Stimulated activated CD4-positive, alpha-beta T cell treated with anti-CD3 and anti-CD28 coated beads, Interleukin-1b, Interleukin-23, amount 100 ng/mL, for 4 hours (primary cell): ENCODE data around the gene CD200.
"Not testable (repeated sequence)": the region's sequence is repeated elsewhere in the genome, so short reads cannot be mapped to it uniquely, and the experiment has no call there.

ENCODE experiments used
- DNase-seq, 2 donors: peaks; one replicate each; pipeline ENCODE4 v3.0.0-alpha.2; 2020; ENCODE audit warnings: low read depth in 2 of 2

Gene CD200

DNA sequence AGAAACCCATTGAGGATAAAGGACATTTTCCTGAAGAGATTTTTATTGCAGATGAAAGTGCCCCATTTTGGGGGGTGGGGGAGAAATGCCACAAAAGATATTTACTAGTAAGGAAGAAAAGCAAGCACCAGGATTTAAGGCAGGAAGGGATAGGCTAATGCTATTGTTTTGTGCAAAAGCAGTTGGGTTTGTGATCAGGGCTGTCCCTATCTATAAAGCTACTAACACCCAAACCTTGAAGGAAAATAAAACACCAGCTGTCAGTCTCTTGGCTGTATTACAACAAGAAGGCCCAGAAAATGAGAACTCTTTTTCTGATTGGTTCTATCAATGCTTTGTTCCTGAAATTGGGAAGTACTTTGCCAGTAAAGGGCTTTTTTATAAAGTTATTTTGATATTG is 56.0 kb downstream of the CD200 start:
- DNase-seq: no peak

DNA sequence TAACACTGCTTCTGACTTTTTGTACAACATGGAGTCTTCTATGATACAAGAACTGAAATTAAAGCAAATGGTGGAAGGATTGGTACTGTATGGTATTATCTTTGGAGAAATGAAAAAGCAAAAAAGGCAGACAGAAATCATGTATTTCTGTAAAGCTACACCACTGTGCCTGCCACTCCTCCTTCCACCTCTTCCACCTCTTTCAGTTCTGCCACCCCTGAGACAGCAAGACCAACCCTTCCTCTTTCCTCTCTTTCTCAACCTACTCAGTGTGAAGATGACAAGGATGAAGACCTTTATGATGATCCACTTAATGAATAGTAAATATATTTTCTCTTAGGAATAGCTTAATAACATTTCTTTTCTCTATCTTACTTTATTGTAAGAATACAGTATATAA is 57.0 kb downstream of the CD200 start:
- no peak for DNase-seq

DNA sequence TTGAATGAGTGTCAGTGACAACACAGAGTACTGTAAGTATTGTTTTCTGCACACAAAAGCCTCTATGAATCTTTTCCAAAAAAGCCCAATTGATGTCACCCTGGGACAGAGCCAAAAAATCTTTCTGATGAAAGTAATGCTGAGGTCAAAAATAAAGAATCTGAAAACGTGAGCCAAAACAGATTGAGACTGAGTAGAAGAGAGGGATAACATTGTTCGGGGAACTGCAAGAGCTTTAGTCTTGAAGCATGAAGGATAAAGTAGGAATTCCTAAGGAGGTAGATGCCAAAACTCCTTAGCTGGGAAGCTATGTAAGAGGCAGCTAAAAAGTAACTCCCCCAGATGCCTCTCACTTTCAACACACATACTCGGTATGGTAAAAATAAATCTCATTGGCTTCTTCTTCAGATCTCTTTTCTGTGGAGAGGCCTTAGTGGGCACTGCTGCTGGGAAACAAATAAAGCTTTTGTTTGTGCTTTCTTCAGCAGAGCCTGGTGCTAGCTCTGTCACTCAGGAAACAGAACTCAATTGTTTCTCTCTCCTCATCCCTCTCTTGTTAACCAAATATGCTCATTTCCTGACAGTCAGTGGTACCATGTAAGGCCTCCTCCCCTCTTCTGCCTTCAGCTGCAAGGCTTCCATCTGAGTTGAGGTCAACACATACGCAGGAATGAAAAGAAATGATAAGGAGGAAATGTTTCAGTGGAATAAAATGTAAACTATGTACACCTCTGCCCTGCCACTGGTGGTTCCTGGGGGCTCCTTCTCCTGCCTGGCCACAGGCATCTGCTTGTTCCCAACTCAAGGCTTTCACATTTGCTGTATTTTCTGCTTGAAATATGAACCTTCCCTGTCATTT is 58.1 kb downstream of the CD200 start:
- no peak for DNase-seq

DNA sequence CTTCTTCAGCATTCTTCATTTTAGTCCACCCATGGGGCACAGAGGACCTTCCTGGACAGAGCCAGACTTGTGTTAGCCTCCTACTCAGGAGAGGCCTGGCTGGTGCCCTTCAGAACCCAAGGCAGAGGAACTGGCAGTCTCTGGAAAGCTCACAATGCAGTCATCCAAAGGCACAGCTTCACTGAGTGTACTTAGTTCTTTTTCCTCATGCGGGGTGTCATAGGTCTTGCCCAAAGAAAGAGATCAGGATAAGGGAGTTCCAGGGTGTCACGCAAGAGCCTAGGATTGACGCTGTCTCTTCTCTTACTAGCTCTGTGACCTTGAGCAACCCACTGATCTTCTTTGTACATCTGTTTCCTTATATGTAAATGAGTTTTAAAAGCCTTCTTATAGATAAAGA is 58.7 kb downstream of the CD200 start:
- no peak for DNase-seq

DNA sequence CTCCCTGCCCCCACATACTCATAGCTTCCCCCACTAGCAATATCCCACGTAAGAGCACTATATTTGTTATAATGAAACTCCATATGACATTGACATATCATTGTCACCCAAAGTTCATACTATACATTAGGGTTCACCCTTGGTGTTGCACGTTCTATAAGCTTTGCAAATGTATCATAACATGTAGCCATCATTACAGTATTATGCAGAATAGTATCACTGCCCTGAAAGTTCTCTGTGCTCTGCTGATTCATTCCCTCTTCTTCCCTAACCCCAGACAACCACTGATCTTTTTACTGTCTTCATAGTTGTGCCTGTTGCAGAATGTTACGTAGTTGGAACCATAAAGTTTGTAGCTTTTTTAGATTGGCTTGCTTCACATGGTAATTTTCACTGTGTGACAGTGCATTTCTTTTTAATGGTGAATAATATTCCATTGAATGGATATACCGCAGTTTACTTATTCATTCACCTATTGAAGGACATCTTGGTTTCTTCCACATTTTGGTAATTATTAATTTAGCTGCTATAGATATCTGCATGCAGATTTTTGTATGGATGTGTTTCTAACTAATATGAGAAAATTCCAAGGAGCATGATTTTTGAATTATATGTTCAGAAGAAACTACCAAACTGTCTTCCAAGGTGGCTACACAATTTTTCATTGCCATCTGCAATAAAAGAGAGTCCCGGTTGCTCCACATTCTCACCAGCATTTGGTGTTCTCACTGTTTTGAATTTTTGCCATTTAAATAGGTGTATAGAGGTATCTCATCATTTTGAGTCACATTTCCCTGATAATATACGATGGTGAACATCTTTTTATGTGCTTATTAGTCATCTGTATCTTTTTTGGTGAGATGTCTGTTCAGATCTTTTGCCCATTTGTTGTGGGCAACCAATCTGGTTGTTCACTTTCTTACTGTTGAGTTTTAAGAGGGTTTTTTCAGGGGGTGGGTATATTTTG is 59.7 kb downstream of the CD200 start:
- no peak for DNase-seq

DNA sequence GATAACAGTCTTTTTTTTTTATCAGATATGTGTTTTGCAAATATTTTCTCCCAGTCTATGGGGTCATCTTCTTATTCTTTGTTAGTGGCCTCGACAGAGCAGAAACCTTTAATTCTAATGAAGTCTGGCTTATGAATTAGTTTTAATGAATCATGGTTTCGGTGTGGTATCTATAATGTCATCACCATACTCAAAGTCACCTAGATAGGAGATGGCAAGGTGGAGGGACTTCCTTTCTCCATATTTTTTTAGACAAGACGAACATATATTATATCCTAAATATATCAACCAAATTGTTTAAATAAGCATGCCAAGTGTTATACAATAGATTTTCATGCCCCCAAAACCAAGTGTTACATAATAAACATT is 60.4 kb downstream of the CD200 start:
- DNase-seq: no peak

DNA sequence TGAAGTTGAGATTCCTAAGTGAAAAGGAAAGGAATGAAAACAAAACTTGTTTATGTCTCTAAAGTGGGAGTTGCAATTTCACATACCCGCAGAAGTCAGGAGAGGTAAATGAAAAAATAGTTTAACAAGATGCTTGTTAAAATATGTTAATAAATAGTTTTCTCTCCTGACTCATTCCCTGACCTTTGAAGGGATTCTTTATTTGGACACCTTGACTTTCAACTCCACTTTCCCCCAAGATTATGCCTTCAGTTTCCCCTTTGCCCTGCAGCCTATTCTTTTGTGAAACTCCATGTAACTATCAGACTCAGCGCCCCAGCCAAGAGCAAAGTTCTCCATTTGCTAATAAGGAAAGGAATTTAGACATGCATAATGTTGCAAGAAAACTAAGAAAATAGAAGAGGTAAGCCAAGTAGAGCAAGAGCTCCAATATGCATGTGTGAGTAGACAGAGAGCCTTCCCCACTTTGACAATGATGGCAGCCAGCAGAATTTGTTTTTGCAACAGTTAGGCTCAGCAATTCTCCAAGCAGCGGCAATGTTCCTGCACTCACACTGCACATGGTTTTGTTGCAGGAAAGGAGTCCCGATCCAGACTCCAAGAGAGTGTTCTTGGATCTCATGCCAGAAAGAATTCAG is 61.2 kb downstream of the CD200 start:
- no peak for DNase-seq

DNA sequence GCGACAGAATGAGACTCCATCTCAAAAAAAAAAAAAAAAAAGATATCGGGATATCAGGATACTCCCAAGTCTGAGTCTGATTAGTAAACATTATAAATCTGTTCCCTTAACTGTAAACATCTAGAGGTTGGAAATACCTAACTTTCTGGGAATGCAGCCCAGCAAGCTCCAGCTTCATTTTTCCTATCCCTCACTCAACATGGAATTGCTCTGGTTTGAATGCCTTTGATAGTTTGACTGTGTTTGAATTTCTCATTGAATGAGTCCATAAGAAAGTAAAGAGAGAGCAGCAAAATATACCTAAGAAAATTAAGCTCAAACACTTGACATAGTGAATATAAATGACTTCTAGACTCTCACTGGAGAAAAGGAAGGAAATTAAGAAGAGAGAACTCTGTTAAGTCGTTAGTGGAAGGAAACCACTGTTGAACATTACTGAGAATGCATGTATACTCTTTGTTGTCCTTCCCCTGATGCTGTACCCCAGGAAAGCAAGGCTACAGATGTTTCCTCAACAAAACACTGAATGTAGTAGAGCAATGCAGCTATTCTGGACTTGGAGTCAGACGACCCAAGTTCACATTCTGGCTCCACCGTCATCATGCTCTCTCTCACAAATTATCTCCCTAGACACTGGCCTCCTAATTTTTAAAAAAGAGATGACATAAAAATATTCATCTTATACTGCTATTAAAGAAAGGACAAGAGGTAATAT is 62.4 kb downstream of the CD200 start:
- no peak for DNase-seq

DNA sequence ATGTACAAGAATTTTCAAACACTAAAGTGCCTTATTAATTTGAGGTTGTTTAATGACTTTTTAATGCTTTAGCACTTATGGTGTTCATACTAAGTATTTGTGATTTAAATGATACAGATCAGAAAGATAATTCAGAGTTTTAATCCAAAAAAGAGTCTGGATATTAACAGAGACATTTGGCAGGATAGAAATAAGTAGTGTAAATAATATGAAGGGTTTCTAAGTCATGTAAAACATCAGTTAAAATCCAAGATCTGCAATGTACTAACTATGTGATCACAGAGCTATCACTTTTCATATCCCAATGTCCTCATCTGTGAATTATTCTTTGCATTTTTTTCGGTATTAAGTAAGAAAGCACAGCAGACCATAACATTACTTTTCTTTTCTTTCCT is 62.9 kb downstream of the CD200 start:
- no peak for DNase-seq

DNA sequence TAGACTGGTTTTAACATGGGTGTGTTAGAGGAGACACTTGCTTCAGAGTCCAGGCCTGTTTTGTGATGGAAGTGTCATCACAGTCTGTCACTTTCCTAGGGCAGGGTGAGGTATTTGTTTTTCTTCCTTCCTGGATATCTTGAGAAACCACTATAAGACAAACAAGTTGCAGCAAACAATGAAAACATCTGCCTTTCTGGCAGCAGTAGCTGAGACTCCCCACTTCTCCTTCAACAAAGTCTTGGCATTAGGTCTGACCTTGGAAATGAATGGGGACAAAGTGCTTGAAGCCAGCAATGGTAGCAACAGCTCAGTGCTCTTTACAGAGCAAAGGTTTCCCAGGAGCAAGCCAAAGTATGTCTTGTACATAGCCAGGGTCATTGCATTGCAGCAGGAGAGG is 64.6 kb downstream of the CD200 start:
- DNase-seq: no peak

DNA sequence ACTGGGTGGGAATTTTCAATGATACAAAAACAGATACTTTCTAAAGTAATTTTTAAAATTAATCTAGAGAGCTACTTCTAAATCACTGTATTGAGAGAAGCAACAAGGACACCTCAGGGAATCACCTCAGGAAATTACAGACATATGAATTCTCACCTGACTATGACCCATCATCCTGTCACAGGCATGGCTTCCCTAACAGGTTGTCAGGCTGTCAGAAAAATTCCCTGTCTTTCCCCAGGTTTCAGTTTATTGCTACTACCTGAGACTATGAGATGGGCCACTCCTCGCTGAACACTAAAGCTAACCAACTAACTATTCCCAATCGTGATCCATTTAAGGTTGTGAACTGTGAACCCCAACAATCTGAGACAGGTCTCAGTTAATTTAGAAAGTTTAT is 66.1 kb downstream of the CD200 start:
- no peak for DNase-seq

DNA sequence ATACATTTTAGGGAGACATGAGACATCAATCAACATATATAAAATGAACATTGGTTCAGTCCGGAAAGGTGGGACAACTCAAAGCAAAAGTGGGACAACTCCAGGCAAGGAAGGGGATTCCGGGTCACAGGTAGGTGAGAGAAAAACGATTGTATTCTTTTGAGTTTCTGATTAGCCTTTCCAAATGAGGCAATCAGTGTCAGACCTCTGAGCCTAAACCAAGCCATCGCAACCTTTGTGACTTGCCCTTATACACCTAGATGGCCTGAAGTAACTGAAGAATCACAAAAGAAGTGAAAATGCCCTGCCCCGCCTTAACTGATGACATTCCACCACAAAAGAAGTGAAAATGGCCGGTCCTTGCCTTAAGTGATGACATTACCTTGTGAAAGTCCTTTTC is 66.6 kb downstream of the CD200 start:
- DNase-seq: not testable (repeated sequence)

DNA sequence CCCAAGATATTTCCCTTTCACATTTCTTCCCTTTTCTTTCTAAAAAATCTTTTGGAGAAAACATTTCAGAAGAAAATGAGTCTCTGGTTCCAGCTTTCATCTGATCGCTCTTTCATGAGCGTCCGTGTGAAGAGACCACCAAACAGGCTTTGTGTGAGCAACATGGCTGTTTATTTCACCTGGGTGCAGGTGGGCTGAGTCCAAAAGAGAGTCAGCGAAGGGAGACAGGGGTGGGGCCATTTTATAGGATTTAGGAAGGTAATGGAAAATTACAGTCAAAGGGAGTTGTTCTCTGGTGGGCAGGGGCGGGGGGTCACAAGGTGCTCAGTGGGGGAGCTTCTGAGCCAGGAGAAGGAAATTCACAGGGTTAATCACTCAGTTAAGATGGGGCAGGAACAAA is 67.4 kb downstream of the CD200 start:
- DNase-seq: not testable (repeated sequence)

DNA sequence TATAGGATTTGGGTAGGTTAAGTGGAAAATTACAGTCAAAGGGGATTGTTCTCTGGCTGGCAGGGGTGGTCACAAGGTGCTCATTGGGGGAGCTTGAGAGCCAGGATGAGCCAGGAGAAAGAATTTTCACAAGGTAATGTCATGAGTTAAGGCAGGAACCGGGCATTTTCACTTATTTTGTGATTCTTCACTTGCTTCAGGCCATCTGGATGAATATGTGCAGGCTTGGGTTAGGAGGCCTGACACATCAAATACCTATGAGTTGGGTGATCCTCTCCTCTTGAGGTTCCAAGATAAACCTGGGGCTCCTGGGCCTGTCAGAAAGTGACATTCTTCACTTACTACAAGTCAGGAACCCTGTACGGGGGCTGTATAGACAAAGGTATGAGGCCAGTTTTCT is 68.7 kb downstream of the CD200 start:
- DNase-seq: no peak

DNA sequence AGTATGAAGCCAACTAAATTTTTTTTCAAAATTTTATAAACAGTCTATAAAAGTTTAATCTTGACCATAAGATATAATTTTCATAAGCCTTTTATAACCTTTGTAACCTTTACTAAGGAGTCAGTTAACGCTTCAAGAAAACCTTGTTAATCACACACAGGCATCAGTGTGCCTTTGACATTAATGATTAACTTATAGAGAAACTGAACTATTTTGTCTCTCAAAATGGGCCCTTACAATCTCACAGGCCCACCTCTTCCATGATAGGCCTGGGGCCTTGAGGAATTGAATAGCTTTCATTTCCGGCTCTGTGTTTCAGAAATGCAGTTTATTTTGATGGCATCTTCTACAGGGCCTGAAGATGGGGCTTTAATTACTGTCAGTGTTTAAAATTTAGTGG is 70.1 kb downstream of the CD200 start:
- DNase-seq: no peak

DNA sequence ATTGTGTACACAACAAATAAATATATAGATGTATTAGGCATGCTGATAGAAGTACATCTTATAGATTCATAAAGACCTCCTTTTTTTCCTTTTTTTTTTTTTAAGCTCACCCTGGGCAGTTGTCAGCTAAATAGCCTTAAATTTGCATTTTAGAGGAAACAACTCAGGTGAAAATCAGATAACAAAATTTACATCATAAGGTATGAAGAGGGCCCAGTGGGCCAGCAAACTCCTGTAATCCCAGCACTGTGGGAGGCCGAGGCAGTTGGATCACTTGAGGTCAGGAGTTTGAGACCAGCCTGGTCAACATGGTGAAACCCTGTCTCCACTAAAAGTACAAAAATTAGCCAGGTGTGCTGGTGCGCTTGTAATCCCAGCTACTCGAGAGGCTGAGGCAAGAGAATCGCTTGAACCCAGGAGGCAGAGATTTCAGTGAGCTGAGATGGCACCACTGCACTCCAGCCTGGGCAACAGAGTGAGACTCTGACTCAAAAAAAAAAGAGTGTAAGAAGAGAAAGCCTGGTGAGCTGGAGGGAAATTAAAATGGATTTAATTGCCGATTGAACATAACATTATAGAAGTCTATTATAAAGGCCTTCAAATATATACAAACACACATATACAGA is 72.1 kb downstream of the CD200 start:
- not testable (repeated sequence) for DNase-seq

DNA sequence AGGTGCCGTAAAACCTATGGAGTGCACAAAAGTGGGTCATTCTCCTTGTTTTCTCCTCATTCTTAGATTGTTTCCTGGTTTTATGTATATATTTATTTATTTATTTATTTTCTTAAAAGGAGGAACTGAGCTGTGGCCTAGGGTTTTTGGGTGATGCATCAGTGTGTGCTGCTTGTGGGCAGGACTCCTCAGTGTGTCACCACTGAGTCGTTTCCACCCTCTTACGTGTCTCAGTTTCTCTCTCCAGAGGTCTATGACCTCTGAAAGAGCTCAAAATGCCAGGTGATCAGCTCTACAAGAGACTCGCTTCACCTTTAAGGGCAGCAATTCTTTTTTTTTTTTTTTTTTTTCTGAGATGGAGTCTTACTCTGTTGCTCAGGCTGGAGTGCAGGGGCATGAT is 72.9 kb downstream of the CD200 start:
- no peak for DNase-seq

DNA sequence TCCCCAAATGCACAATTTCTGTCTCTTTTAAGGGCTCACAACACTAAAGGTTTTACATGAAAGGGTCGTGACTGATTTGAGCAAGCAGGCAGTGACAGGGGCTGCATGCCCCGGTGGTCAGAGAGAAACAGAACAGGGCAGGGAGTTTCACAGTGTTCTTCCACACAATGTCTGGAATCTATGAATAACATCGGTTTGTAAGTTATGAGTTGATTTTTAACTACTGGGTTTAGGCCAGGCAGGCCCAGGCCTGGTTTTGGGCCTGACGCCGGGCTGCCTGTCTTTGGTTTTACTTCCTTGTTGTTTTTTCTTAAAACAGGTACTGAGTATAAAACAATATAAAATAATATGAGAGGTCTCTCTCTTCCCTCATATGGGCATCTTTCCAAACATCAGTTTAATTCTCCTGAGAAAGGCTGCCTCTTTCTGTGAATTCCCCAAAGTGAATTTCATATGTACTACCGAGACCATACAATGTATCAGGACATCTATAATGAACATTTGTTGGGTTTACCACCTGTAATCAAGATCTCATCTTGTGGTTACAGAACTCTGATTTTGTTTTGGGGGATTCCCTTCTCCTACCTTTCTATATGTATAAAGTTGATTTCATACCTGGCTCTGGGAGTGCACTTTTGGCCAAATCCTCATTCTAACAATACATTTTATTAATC is 74.4 kb downstream of the CD200 start:
- DNase-seq: no peak

DNA sequence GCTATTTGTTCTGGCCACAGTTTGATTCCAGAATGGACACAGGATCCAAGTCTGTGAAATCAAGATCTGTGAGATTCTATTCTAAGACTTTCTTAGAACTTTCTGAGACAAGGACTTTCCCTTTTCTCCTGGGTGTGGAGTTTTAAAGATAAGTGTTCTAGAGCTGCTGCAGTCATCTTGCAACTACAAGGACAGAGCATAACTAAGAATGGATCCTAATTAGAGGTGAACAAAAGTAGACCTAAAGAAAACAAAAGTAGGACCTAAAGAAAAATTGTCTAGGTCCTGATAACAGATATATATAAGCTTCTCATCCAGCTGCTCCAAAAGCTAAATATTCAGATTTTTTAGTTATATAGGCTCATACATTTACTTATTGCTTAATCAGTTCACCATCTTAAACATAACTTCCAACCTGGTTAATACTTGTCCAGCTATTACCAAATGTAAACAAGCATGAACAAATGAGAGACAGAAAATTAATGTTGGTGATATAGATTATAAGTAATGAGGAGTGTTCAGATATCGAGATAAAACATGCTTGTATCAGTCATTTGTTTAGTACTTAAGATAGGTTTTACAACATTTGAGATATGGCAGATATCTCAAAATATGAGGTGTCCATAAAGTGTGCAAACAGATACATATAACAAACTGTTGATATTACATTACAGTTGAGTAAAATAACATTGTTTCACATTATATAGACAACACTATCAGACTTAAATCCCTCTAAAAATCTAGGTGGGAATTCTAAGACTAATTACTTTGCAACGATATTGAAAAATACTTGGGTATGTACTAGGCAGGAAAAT is 75.1 kb downstream of the CD200 start:
- no peak for DNase-seq

DNA sequence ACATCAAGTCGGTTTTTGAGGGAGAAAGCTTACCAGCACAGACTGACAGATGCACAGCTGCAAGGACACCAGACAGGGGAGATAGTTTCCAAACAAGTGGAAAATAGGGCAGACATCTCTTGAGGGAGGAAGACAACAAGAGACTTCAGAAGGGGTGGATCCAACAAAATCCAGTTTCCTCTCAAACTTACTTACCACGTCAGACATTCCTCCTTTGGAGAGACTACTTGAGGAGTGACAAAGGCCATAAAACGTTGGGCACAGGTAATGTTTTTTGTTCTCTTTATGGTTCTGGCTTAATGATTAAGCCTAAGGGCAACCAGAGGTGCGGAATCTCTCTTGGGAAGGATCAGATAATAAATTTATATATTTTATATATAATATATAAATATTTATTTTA is 76.1 kb downstream of the CD200 start:
- DNase-seq: no peak
